HL-60 (cell line): ENCODE measurements around the gene KCNC1.

Source experiments
- DNase-seq, 2 experiments: peaks; one replicate each; pipeline ENCODE4 v3.0.0-alpha.2; 2010 to 2020; ENCODE audit warnings: low read depth in 1 of 2, low spot score in 1 of 2
- H3K27ac ChIP-seq: fragments of 250-450 bp; sonication (Bioruptor Pico); replicated peaks from 2 replicates; pipeline ENCODE4 v1.5.1; 2020; ENCODE audit warnings: mild to moderate bottlenecking, moderate library complexity
- H3K27me3 ChIP-seq: fragments of 250-450 bp; sonication (Bioruptor Pico); 2 replicates; pipeline ENCODE4 v1.5.1; 2021; ENCODE audit warnings: mild to moderate bottlenecking, moderate library complexity; ENCODE audit not compliant: insufficient read depth, poor library complexity, severe bottlenecking
- H3K4me3 ChIP-seq: replicated peaks from 2 replicates; pipeline ENCODE4 v1.5.1; 2011; ENCODE audit warnings: mild to moderate bottlenecking, control low read depth, low read length; ENCODE audit not compliant: insufficient read depth
- CTCF ChIP-seq: IDR thresholded peaks from one replicate; pipeline ENCODE4 v1.5.1; 2011; ENCODE audit warnings: low read length, control low read depth, inconsistent platforms; ENCODE audit not compliant: insufficient read depth
- GABPA ChIP-seq: IDR thresholded peaks from 2 replicates; pipeline ENCODE4 v1.6.1; 2012; ENCODE audit warnings: low read depth
- POLR2AphosphoS5 ChIP-seq: IDR thresholded peaks from 2 replicates; pipeline ENCODE4 v1.6.1; 2012; ENCODE audit warnings: low read depth
- SPI1 ChIP-seq: IDR thresholded peaks from 2 replicates; pipeline ENCODE4 v1.6.1; 2012; ENCODE audit warnings: low read depth, mild to moderate bottlenecking, borderline replicate concordance
- TF ChIP-seq, protein P1 (sequence below): IDR thresholded peaks from 2 replicates; pipeline ENCODE4 v1.6.1; 2012; ENCODE audit warnings: low read depth; ENCODE audit not compliant: insufficient replicate concordance

The KCNC1 gene

GRCh38 chr11:17743026-17743807 lies 8.6 kb downstream of the KCNC1 start:
- H3K4me3 ChIP-seq = no peak overlapping the region
- H3K27ac ChIP-seq = no peak overlapping the region
- DNase-seq = no peak
- TF ChIP-seq GABPA (no peak), POLR2AphosphoS5 (no peak), SPI1 (no peak)
- TF ChIP-seq, protein P1, sequence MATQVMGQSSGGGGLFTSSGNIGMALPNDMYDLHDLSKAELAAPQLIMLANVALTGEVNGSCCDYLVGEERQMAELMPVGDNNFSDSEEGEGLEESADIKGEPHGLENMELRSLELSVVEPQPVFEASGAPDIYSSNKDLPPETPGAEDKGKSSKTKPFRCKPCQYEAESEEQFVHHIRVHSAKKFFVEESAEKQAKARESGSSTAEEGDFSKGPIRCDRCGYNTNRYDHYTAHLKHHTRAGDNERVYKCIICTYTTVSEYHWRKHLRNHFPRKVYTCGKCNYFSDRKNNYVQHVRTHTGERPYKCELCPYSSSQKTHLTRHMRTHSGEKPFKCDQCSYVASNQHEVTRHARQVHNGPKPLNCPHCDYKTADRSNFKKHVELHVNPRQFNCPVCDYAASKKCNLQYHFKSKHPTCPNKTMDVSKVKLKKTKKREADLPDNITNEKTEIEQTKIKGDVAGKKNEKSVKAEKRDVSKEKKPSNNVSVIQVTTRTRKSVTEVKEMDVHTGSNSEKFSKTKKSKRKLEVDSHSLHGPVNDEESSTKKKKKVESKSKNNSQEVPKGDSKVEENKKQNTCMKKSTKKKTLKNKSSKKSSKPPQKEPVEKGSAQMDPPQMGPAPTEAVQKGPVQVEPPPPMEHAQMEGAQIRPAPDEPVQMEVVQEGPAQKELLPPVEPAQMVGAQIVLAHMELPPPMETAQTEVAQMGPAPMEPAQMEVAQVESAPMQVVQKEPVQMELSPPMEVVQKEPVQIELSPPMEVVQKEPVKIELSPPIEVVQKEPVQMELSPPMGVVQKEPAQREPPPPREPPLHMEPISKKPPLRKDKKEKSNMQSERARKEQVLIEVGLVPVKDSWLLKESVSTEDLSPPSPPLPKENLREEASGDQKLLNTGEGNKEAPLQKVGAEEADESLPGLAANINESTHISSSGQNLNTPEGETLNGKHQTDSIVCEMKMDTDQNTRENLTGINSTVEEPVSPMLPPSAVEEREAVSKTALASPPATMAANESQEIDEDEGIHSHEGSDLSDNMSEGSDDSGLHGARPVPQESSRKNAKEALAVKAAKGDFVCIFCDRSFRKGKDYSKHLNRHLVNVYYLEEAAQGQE = no peak
- peaks cover 8% of the 10 kb centered on the region for H3K27me3 ChIP-seq

DNA sequence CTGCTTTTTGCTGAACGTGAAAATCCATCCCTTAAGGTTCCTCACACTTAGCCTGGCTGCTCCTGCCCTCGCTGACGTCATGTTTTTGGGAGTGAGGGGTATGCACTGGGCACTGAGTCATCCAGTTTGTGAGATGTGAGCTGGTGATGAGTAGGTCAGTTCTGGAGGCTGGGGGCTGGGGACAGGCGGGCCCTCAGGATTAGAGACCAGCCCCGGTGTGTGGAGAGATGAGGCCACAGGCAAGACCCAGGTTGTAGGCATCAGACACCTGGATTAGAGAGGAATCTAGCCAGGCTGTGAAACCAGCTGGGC lies 9.2 kb downstream of the KCNC1 start:
- Histone ChIP-seq H3K4me3 (no peak overlapping the region), H3K27me3 (peaks cover 3% of the 10 kb centered on the region), H3K27ac (no peak overlapping the region)
- no peak for DNase-seq
- no peak for TF ChIP-seq SPI1
- TF ChIP-seq GABPA = no peak
- TF ChIP-seq, protein P1 = no peak
- no peak for TF ChIP-seq POLR2AphosphoS5
- no peak for TF ChIP-seq CTCF

DNA sequence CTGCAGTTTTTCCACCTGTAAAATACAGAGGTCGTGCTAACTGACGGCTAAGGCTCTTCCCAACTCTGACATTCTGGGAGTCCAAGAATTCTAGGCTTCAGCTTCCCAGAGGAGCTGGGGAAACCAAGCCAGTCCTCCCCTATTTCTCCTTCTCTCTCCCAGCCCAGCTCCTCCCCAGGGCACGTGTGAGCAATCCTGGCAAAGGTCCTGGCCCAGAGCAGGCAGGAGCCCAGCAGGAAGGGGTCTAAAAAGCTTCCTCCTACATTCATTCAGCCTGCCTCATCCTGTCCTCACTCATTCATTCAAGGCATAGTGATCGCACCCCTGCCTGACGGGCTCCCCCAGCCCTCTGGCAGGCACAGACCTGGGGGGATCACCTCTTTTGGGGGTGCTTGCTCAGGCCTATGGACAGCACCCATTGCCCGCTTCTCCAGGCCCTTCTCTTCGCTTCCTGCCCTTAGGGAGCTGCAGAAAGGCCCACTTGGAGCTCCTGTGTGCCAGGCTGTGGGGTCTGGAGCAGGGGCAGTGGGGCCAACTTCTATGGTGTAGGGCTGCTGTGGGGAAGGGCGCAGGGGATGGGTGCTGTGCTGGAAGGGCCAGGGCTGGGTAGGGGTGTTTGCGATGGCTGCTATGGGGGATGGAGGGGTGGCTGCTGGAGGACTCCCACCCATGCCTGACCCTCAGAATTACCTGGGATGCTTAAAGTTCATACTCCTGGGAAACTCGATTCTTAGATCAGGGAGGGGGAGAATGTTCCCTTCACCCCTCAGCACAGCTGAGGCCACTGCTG lies 9.8 kb downstream of the KCNC1 start:
- Histone ChIP-seq H3K27me3 (no peaks in the 10 kb centered on the region), H3K27ac (no peak overlapping the region)

More for the DNA sequence above, 9.8 kb downstream of the KCNC1 start:
- no peak overlapping the region for H3K4me3 ChIP-seq
- TF ChIP-seq CTCF (no peak), GABPA (no peak), SPI1 (no peak), POLR2AphosphoS5 (no peak)
- TF ChIP-seq, protein P1 = no peak
- no peak for DNase-seq
